HG02571 (cell line): ENCODE data around the gene MAP2K1.
A peak's percentile ranks its signal among the peaks of the same experiment; 100 is the strongest.
"Not testable (repeated sequence)": the region's sequence is repeated elsewhere in the genome, so short reads cannot be mapped to it uniquely, and the experiment has no call there.

ENCODE experiments used
- ATAC-seq: cut with Tn5 transposase; IDR thresholded peaks from one replicate; pipeline ENCODE4 v1.9.1; 2021; ENCODE audit warnings: mild to moderate bottlenecking, moderate library complexity; ENCODE audit not compliant: unreplicated experiment

MAP2K1 gene

GRCh38 chr15:66386204-66387123 lies at the start of gene MAP2K1:
MAP2K1 (plus strand) TSS chr15:66386912; CDS start chr15:66387348, 436 bp downstream.
- ATAC-seq = peak; percentile 83

- not testable (repeated sequence) for ATAC-seq
These were observed 38.2 kb upstream of the MAP2K1 start for GRCh38 chr15:66348530-66348929.

DNA sequence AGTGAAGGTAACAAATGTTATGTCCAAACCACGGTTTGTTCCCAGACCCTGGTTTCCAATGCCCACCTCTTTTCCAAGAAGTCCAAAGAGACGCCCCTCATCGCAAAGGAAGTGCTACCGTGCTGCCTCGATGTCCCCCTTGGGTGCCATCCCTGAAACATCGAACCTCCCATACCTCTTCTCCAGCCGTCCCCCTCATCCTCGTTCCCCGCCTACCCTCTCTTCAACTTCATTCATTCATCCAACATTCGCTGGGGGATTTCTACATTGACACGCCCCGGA lies 30.7 kb upstream of the MAP2K1 start:
- ATAC-seq = peak; percentile 4

GRCh38 chr15:66356359-66357236 lies 30.1 kb upstream of the MAP2K1 start, which contains the start of gene TIPIN:
TIPIN (minus strand) TSS chr15:66356685; CDS start chr15:66352947, 3,738 bp downstream.
- ATAC-seq = peak; percentile 93

GRCh38 chr15:66359740-66360139 lies 27.0 kb upstream of the MAP2K1 start:
- no peak for ATAC-seq

DNA sequence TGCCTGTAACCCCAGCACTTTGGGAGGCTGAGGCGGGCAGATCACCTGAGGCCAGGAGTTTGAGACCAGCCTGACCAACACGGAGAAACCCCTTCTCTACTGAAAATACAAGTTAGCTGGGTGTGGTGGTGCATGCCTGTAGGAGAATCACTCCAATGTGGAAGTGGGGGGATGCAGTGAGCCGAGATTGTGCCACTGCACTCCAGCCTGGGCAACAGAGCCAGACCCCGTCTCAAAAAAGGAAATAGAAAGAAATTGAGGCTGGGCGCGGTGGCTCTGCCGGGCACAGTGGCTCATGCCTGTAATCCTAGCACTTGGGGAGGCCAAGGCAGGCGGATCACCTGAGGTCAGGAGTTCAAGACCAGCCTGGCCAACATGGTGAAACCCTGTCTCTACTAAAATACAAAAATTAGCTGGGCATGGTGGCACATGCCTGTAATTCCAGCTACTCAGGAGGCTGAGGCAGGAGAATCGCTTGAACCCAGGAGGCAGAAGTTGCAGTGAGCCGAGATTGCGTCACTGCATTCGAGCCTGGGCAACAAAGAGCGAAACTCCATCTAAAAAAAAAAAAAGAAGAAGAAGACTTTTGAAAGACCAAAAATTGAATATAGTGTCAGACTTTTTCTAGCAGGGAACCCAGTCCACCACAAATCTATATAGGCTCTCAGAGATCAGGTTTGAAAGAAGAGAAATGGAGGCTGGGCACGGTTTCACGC lies 24.8 kb upstream of the MAP2K1 start:
- ATAC-seq = not testable (repeated sequence)

GRCh38 chr15:66362776-66363175 lies 23.9 kb upstream of the MAP2K1 start:
- no peak for ATAC-seq

- no peak for ATAC-seq
These were observed 21.7 kb upstream of the MAP2K1 start for GRCh38 chr15:66364944-66365528.

DNA sequence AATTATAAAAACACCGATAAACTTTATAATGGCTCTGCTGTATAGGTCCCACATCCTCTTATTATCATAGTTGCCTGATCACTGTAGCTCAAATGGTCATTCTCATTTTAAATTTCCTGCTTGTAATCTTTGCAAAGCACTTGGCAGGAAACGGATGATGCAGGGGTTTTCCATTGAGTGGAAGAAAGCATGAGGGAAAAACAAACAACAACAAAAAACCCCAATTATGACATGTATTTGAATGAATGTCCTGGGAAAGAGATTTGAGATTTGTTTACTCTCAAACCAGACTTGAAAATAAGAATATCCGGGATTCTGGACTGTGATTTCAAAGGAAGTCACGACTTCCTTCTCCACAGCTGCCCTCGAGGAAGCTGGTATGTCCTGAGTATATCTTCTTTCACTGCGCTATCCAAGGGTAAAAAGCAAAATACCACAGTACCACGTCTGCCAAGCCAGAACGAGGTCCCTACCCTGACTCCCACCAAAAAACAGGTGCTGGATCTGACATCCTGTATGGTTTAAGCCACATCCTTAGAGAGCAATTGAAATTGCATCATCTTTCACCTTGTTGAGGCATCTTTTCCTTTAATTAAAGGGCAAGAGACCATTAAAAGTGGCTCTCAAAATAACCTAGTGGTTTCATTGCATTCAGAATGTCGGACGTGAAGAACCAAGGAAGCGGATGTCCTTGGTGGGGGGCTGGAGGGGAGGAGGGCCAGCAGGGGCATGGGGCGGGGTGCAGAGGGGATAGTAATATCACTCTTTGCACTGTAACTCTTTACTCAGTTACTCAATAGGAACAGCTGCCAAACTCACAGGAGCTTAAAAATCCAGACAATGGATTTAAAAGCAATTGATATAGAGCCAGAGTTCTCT lies 16.7 kb upstream of the MAP2K1 start:
- ATAC-seq = no peak

DNA sequence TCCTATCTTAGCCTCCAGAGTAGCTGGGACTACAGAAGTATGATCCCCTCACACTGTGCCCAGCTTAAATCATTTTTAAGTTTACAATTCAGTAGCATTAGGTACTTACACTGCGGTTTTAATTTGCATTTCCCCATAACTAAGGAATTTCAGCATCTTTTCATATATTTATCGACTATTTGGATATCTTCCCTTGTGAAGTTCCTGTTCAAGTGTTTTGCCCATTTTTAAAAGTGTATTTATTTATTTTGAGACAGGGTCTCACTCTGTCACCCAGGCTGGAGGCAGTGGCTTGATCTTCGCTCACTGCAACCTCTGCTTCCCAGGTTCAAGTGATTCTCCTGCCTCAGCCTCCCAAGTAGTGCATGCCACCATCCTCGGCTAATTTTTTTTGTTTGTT lies 12.5 kb upstream of the MAP2K1 start:
- no peak for ATAC-seq

- ATAC-seq = no peak
These were observed 7.8 kb upstream of the MAP2K1 start for GRCh38 chr15:66378814-66379430.

- not testable (repeated sequence) for ATAC-seq
These were observed 5.3 kb upstream of the MAP2K1 start for GRCh38 chr15:66381376-66381775.

- ATAC-seq = peak; percentile 20
These were observed 691 bp downstream of the MAP2K1 start for GRCh38 chr15:66387163-66388042.

DNA sequence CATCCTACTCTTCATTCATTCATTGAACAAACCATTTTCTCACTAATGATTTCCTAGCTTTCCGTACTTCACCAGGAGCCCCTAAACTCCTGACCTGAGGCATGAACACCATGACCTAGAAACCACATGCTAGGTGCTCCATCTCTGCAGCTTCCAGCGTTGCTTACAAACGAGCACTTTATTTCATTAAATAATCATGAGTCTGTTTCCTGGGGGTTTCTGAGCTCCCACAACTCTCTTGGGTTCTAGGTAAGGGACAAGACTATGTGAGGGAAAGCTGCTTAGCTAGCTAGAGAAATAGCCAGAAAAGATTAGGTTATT lies 1.3 kb downstream of the MAP2K1 start:
- ATAC-seq = no peak

- no peak for ATAC-seq
These were observed 1.9 kb downstream of the MAP2K1 start for GRCh38 chr15:66388576-66388975.

- no peak for ATAC-seq
These were observed 2.6 kb downstream of the MAP2K1 start for GRCh38 chr15:66389098-66389858.

GRCh38 chr15:66389859-66390381 lies 3.2 kb downstream of the MAP2K1 start:
- no peak for ATAC-seq
